AG10803 (cell line): Measurements from ENCODE around the gene PLIN1.
A peak's percentile ranks its signal among the peaks of the same experiment; 100 is the strongest.

ENCODE experiments used
- DNase-seq: peaks from one replicate; pipeline ENCODE4 v3.0.0; 2010; ENCODE audit warnings: low read depth
- H3K4me3 ChIP-seq: 2 replicates; pipeline ENCODE4 v1.5.1; 2011; ENCODE audit warnings: mild to moderate bottlenecking, low read length, control low read depth
- CTCF ChIP-seq: conservative IDR thresholded peaks from 2 replicates; pipeline ENCODE4 v1.5.1; 2011; ENCODE audit warnings: mild to moderate bottlenecking, low read length, control low read depth, inconsistent platforms

PLIN1 gene

DNA sequence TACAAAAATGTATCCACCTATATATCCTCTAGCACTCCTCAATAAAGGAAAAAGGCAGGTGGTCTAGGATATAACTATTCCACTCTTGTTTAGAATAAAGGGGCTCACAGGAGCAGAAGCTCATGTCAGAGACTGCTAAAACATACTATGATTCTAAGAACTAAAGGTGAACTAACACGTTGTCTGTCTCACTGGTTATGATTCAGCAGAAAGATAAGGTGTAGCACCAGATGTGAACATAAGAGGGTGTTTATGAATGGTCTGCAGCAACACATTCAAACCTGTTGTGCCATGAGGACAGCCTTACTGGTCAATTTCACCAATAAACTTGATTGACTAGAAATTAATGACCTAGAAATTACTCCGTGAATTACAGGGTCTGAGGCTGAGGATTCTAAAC is 6.8 kb upstream of the PLIN1 start:
- H3K4me3 ChIP-seq, result no peak overlapping the region
- DNase-seq, result no peak
- no peak for TF ChIP-seq CTCF

DNA sequence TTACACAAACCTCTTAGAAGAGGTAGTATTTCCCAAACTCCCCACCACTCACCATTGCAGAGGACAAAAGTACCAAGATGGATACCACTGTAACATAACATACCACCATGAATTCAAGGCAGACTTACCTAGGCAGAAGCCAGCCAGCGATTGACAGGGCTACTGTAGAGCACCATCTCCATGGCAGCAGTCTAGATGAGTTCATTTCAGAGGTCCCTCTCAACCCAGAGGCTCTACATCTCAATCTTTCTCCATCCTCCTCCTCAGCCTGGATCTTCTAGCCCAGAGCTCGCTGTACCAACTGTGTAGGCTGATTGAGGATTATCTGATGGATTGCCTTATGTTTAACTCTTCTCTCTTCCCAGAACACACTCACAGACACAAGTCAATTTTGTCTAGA is 2.0 kb upstream of the PLIN1 start:
- no peak for TF ChIP-seq CTCF
- DNase-seq, result no peak
- H3K4me3 ChIP-seq, result no peak overlapping the region

- no peak overlapping the region for H3K4me3 ChIP-seq
- DNase-seq, result peak; percentile 84
- no peak for TF ChIP-seq CTCF
Observed at GRCh38 chr15:89680282-89680873, 1.2 kb upstream of the PLIN1 start.

- no peak for DNase-seq
- no peak for TF ChIP-seq CTCF
- H3K4me3 ChIP-seq, result no peak overlapping the region
Observed at GRCh38 chr15:89677381-89677780, 1.8 kb downstream of the PLIN1 start.

- no peak overlapping the region for H3K4me3 ChIP-seq
- DNase-seq, result no peak
- TF ChIP-seq CTCF, result no peak
Observed at GRCh38 chr15:89675606-89676005, 3.6 kb downstream of the PLIN1 start.

- H3K4me3 ChIP-seq, result no peak overlapping the region
- no peak for DNase-seq
- TF ChIP-seq CTCF, result no peak
Observed at GRCh38 chr15:89674526-89674925, 4.6 kb downstream of the PLIN1 start.

GRCh38 chr15:89673165-89673512 is 6.0 kb downstream of the PLIN1 start:
- TF ChIP-seq CTCF, result peak; percentile 37
- DNase-seq, result no peak
- H3K4me3 ChIP-seq, result no peak overlapping the region
